Activated naive CD8-positive, alpha-beta T cell treated with anti-CD3 and anti-CD28 coated beads, Interleukin-2, amount 10 ng/mL, durations not matched to agents 7 days and 5 days (primary cell): ENCODE measurements around the gene EEIG1. TPM values are rescaled to one million over a fixed set of nuclear protein-coding genes. Genes with fewer than 3 reads are reported as not detected.
A peak's percentile ranks its signal among the peaks of the same experiment; 100 is the strongest.

Experiments
- ATAC-seq: fragments of 150-1000 bp; cut with Tn5 transposase; one replicate; pipeline ENCODE4 v1.10.0; 2021; ENCODE audit warnings: low read depth, moderate library complexity
- POLR2A ChIA-PET: fragments of 350-600 bp; sonication (Branson Sonifier 250); formaldehyde crosslinking; loops from one replicate; lab custom pipeline; 2021; ENCODE audit warnings: antibody characterized with exemption; lab: Charles Lee
- DNase-seq: peaks from one replicate; pipeline ENCODE4 v3.0.0; 2021
- H3K27ac Mint-ChIP-seq: one replicate; pipeline ENCODE4 v1.8.0; 2022; ENCODE audit warnings: mild to moderate bottlenecking, mixed read lengths
- H3K27me3 Mint-ChIP-seq: one replicate; pipeline ENCODE4 v1.8.0; 2022; ENCODE audit warnings: mild to moderate bottlenecking, moderate library complexity, mixed read lengths
- H3K36me3 Mint-ChIP-seq: one replicate; pipeline ENCODE4 v1.8.0; 2021; ENCODE audit warnings: mild to moderate bottlenecking, mixed read lengths
- H3K4me1 Mint-ChIP-seq: one replicate; pipeline ENCODE4 v1.8.0; 2021; ENCODE audit warnings: mixed read lengths
- H3K4me3 Mint-ChIP-seq: one replicate; pipeline ENCODE4 v1.8.0; 2022; ENCODE audit warnings: mild to moderate bottlenecking, moderate library complexity, mixed read lengths
- H3K9me3 Mint-ChIP-seq: one replicate; pipeline ENCODE4 v1.8.0; 2021; ENCODE audit warnings: mixed read lengths
- total RNA-seq, 2 experiments: library from RNA; stranded (reverse); gene quantifications; one replicate each; pipeline ENCODE4 v1.2.3, GENCODE V29; 2021

EEIG1 gene
- total RNA-seq, 2 experiments from 2014 or later, result 329 to 366 TPM

GRCh38 chr9:127938298-127938690, 42.5 kb downstream of the EEIG1 start:
- Mint-ChIP-seq H3K27me3 (no peaks in the 10 kb centered on the region), H3K27ac (peak overlapping the region; percentile 32), H3K36me3 (peaks cover 17% of the 10 kb centered on the region), H3K4me1 (peaks cover 31% of the 10 kb centered on the region), H3K4me3 (peak overlapping the region; percentile 47), H3K9me3 (no peaks in the 10 kb centered on the region)
- ATAC-seq (no peak), DNase-seq (peak; percentile 46)
- POLR2A ChIA-PET, result interaction anchor here (1.3 kb wide), 1 partner anchor 38 kb away, joined by 3 read pairs; no protein-coding TSS in a partner anchor

- peak; percentile 88 for ATAC-seq
- H3K4me3 Mint-ChIP-seq, result peak within 1 kb of the TSS; percentile 95
- H3K9me3 Mint-ChIP-seq, result no peaks in the 10 kb centered on the region
- DNase-seq, result peak; percentile 94
- H3K4me1 Mint-ChIP-seq, result peaks cover 28% of the 10 kb centered on the region
- peaks cover 18% of the 10 kb centered on the region for H3K36me3 Mint-ChIP-seq
- POLR2A ChIA-PET, result interaction anchor here (0.9 to 1.5 kb wide), 8 partner anchors 17 to 108 kb away, joined by 3 to 5 read pairs (median 3); no protein-coding TSS in a partner anchor
- no peaks in the 10 kb centered on the region for H3K27me3 Mint-ChIP-seq
- peak within 1 kb of the TSS; percentile 95 for H3K27ac Mint-ChIP-seq
Measured at GRCh38 chr9:127937388-127938297, 43.1 kb downstream of the EEIG1 start, which contains the start of gene DPM2. TSS of gene DPM2 (minus strand) at chr9:127937854. CDS start at chr9:127937820, 34 bp downstream.

- H3K27me3 Mint-ChIP-seq, result no peaks in the 10 kb centered on the region
- H3K36me3 Mint-ChIP-seq, result peaks cover 14% of the 10 kb centered on the region
- H3K4me1 Mint-ChIP-seq, result peaks cover 28% of the 10 kb centered on the region
- peak overlapping the region; percentile 95 for H3K4me3 Mint-ChIP-seq
- POLR2A ChIA-PET, result interaction anchor here (0.9 to 1.5 kb wide), 8 partner anchors 18 to 109 kb away, joined by 3 to 5 read pairs (median 3); no protein-coding TSS in a partner anchor
- peak overlapping the region; percentile 95 for H3K27ac Mint-ChIP-seq
- no peaks in the 10 kb centered on the region for H3K9me3 Mint-ChIP-seq
- ATAC-seq, result no peak
- no peak for DNase-seq
Measured at GRCh38 chr9:127937056-127937387, 43.8 kb downstream of the EEIG1 start.

- Mint-ChIP-seq H3K4me3 (peak overlapping the region; percentile 95), H3K36me3 (peaks cover 12% of the 10 kb centered on the region)
- ATAC-seq, result no peak
Measured at GRCh38 chr9:127936347-127936852, 44.4 kb downstream of the EEIG1 start.

DNA sequence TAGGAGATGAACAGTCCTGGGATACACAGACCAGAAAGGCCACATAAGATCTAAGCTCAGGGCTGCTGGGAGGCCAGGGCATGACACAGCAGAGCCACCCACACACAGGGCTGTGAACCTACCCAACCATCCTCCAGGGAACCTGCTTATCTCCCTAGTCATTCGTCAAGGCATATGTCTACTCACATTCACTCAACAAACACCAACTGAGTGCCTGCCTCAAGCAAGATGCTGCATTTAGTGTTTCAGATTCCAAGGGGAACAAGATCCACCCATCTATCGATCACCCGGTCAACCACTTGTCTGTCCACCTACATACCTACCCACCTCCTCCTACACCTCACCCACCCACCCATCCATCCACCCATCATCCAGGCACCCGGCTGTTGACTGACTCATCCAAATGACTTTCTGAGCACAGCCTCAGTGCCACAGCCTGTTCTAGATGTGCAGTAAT, 45.0 kb downstream of the EEIG1 start:
- ATAC-seq (no peak), DNase-seq (no peak)
- peak overlapping the region; percentile 34 for H3K27ac Mint-ChIP-seq
- H3K4me3 Mint-ChIP-seq, result peak overlapping the region; percentile 95
- H3K27me3 Mint-ChIP-seq, result no peaks in the 10 kb centered on the region
- H3K4me1 Mint-ChIP-seq, result peaks cover 36% of the 10 kb centered on the region
- POLR2A ChIA-PET, result no interaction called here
- peaks cover 12% of the 10 kb centered on the region for H3K36me3 Mint-ChIP-seq
- no peaks in the 10 kb centered on the region for H3K9me3 Mint-ChIP-seq

More at GRCh38 chr9:127936347-127936852, 44.4 kb downstream of the EEIG1 start:
- peak overlapping the region; percentile 95 for H3K27ac Mint-ChIP-seq
- no peaks in the 10 kb centered on the region for H3K27me3 Mint-ChIP-seq
- DNase-seq, result peak; percentile 29
- no peaks in the 10 kb centered on the region for H3K9me3 Mint-ChIP-seq
- POLR2A ChIA-PET, result interaction anchor here (1.1 to 1.5 kb wide), 3 partner anchors 19 to 34 kb away, joined by 3 to 5 read pairs (median 3); no protein-coding TSS in a partner anchor
- peaks cover 31% of the 10 kb centered on the region for H3K4me1 Mint-ChIP-seq

- DNase-seq (no peak), ATAC-seq (no peak)
- H3K4me1 Mint-ChIP-seq, result peaks cover 37% of the 10 kb centered on the region
- no peaks in the 10 kb centered on the region for H3K27me3 Mint-ChIP-seq
- POLR2A ChIA-PET, result no interaction called here
- H3K4me3 Mint-ChIP-seq, result no peak overlapping the region
- H3K9me3 Mint-ChIP-seq, result no peaks in the 10 kb centered on the region
- peaks cover 12% of the 10 kb centered on the region for H3K36me3 Mint-ChIP-seq
- no peak overlapping the region for H3K27ac Mint-ChIP-seq
Measured at GRCh38 chr9:127934986-127935385, 45.8 kb downstream of the EEIG1 start.

- no peaks in the 10 kb centered on the region for H3K27me3 Mint-ChIP-seq
Measured at GRCh38 chr9:127934248-127934647, 46.5 kb downstream of the EEIG1 start.

GRCh38 chr9:127931092-127931881, 49.5 kb downstream of the EEIG1 start:
- DNase-seq (no peak), ATAC-seq (peak; percentile 6)
- Mint-ChIP-seq H3K4me3 (peak overlapping the region; percentile 63), H3K27ac (no peak overlapping the region), H3K27me3 (peaks cover 2% of the 10 kb centered on the region), H3K4me1 (peaks cover 29% of the 10 kb centered on the region), H3K9me3 (no peaks in the 10 kb centered on the region), H3K36me3 (peaks cover 12% of the 10 kb centered on the region)
- POLR2A ChIA-PET, result no interaction called here

More at GRCh38 chr9:127934248-127934647, 46.5 kb downstream of the EEIG1 start:
- POLR2A ChIA-PET, result interaction anchor here (0.5 kb wide), 1 partner anchor 155 kb away, joined by 3 read pairs; no protein-coding TSS in a partner anchor
- Mint-ChIP-seq H3K4me1 (peaks cover 39% of the 10 kb centered on the region), H3K36me3 (peaks cover 12% of the 10 kb centered on the region), H3K9me3 (no peaks in the 10 kb centered on the region), H3K4me3 (no peak overlapping the region), H3K27ac (peak overlapping the region; percentile 33)
- DNase-seq (no peak), ATAC-seq (no peak)

Other genes with a start within 250 kb of the EEIG1 start
- 10 to 100 TPM; 21.7 to 24.4 TPM for gene TOR2A, start 245.7 kb downstream of the EEIG1 start, total RNA-seq
- 10 to 100 TPM; 64.6 to 67.1 TPM for gene SH2D3C, start 202.3 kb downstream of the EEIG1 start, total RNA-seq
- 100 to 1,000 TPM; 134 to 136 TPM for gene CDK9, start 195.0 kb downstream of the EEIG1 start, total RNA-seq
- 100 to 1,000 TPM; 108 to 109 TPM for gene FPGS, start 178.1 kb downstream of the EEIG1 start, total RNA-seq
- 10 to 100 TPM; 19.7 to 20.1 TPM for gene ENG, start 126.3 kb downstream of the EEIG1 start, total RNA-seq
- gene AK1, start 103.3 kb downstream of the EEIG1 start, total RNA-seq, result 10 to 100 TPM; 46.8 to 54.6 TPM
- 100 to 1,000 TPM; 105 to 112 TPM for gene ST6GALNAC6, start 81.4 kb downstream of the EEIG1 start, total RNA-seq
- gene ST6GALNAC4, start 63.9 kb downstream of the EEIG1 start, total RNA-seq, result 10 to 100 TPM; 51.1 to 59.5 TPM
- 1 to 10 TPM; 1.5 to 1.9 TPM for gene PIP5KL1, start 50.2 kb downstream of the EEIG1 start, total RNA-seq
- 10 to 100 TPM; 49.2 to 54.2 TPM for gene DPM2, start 43.1 kb downstream of the EEIG1 start, total RNA-seq
- 10 to 100 TPM; 11.8 to 13.2 TPM for gene NAIF1, start 86.3 kb upstream of the EEIG1 start, total RNA-seq
- gene SLC25A25, start 87.2 kb upstream of the EEIG1 start, total RNA-seq, result 10 to 100 TPM; 21.2 to 21.8 TPM
- 10 to 100 TPM; 51.8 to 53.2 TPM for gene PTGES2, start 146.7 kb upstream of the EEIG1 start, total RNA-seq
- gene LCN2, start 168.5 kb upstream of the EEIG1 start, total RNA-seq, result not detected
- 10 to 100 TPM; 77.6 to 90.9 TPM for gene BBLN, start 179.3 kb upstream of the EEIG1 start, total RNA-seq
- 100 to 1,000 TPM; 149 to 152 TPM for gene CIZ1, start 210.6 kb upstream of the EEIG1 start, total RNA-seq
- 1 to 10 TPM; 1.2 to 1.4 TPM for gene DNM1, start 222.4 kb upstream of the EEIG1 start, total RNA-seq